ENCODE data around the gene COL15A1.

The COL15A1 gene

DNA sequence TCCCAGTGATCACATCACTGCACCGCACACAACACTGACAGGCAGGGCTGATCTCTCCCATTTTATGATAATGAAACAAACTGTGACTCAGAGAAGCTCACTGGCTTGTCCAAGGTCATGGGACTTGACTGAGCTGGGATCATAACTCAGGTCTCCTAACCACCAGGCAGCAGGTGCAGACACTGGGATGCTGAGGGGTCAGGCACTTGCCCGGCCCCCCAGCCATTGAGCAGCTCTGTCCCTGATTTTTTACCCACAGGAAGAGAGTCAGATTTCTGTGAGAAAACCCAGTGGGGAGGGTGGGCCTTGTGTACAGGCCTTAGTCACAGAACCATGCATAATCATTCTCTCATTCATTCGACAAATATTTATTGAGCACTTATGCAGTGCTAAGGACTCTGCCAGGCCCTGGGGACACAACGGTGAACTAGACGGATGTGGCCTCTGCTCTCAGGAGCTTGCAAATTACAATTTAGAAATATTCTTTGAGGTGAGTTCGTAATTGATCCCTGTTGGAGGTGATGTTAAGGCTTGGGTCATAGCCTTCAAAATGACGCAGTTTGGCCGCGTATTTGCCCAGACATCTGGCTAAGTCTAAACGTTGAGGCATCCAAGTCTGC is 106.7 kb downstream of the COL15A1 start:
- Histone ChIP-seq H3K4me3 (ENCODE audit: low read length, poor library complexity, severe bottlenecking) (no peak overlapping the region), H2AFZ (ENCODE audit: low read length) (no peak overlapping the region), H3K27me3 (ENCODE audit: insufficient read depth, low read length, poor library complexity, severe bottlenecking) (no peaks in the 10 kb centered on the region), H3K9me3 (ENCODE audit: insufficient read depth, low read depth, low read length) (no peaks in the 10 kb centered on the region), H3K36me3 (ENCODE audit: insufficient read depth, low read length) (no peaks in the 10 kb centered on the region), H3K9ac (ENCODE audit: low read depth, low read length, poor library complexity, severe bottlenecking) (no peak overlapping the region), H3K79me2 (ENCODE audit: insufficient read depth, low read length) (no peaks in the 10 kb centered on the region), H3K4me2 (ENCODE audit: low read depth, low read length, poor library complexity, severe bottlenecking) (no peak overlapping the region), H3F3A (ENCODE audit: low read depth) (no peaks in the 10 kb centered on the region), H3K4me1 (ENCODE audit: insufficient read depth, low read length, poor library complexity, severe bottlenecking) (peaks cover 35% of the 10 kb centered on the region), H3K9me2 (replicated peaks; ENCODE audit: low read depth, low read length) (no peaks in the 10 kb centered on the region), H4K20me1 (ENCODE audit: insufficient read depth, low read length, poor library complexity, severe bottlenecking) (no peaks in the 10 kb centered on the region)
- TF ChIP-seq EZH2phosphoT487 (IDR thresholded peaks at IDR 0.05; ENCODE audit: borderline replicate concordance): no peak
- TF ChIP-seq, protein P1, sequence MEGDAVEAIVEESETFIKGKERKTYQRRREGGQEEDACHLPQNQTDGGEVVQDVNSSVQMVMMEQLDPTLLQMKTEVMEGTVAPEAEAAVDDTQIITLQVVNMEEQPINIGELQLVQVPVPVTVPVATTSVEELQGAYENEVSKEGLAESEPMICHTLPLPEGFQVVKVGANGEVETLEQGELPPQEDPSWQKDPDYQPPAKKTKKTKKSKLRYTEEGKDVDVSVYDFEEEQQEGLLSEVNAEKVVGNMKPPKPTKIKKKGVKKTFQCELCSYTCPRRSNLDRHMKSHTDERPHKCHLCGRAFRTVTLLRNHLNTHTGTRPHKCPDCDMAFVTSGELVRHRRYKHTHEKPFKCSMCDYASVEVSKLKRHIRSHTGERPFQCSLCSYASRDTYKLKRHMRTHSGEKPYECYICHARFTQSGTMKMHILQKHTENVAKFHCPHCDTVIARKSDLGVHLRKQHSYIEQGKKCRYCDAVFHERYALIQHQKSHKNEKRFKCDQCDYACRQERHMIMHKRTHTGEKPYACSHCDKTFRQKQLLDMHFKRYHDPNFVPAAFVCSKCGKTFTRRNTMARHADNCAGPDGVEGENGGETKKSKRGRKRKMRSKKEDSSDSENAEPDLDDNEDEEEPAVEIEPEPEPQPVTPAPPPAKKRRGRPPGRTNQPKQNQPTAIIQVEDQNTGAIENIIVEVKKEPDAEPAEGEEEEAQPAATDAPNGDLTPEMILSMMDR (conservative IDR thresholded peaks at IDR 0.05; ENCODE audit: low read length): no peak

DNA sequence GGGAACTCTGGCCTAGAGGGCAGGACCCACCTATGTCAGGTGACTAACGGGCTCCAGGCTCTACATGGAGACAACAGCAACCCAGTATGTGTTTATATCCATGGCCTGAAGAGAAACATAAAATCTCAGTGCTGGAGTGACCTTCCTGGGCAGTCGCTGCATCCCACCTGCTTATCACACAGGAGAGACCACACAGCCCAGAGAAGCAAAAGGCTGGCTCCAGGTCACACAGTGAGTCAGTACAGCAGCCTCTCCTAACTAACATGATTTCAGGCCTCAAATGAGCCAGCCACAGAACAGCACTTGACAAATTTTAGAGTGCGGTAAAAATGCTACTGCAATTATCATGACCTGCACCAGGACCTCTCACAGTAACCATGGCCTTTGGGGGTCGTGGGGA is 107.2 kb downstream of the COL15A1 start:
- H3K4me1 ChIP-seq (ENCODE audit: insufficient read depth, low read length, poor library complexity, severe bottlenecking): peaks cover 36% of the 10 kb centered on the region
- no peaks in the 10 kb centered on the region for H3K36me3 ChIP-seq (ENCODE audit: insufficient read depth, low read length)
- H3K9me2 ChIP-seq (replicated peaks; ENCODE audit: low read depth, low read length): no peaks in the 10 kb centered on the region
- no peaks in the 10 kb centered on the region for H3F3A ChIP-seq (ENCODE audit: low read depth)
- TF ChIP-seq, protein P1 (conservative IDR thresholded peaks at IDR 0.05; ENCODE audit: low read length): no peak
- TF ChIP-seq EZH2phosphoT487 (IDR thresholded peaks at IDR 0.05; ENCODE audit: borderline replicate concordance): no peak
- H4K20me1 ChIP-seq (ENCODE audit: insufficient read depth, low read length, poor library complexity, severe bottlenecking): no peaks in the 10 kb centered on the region
- no peaks in the 10 kb centered on the region for H3K79me2 ChIP-seq (ENCODE audit: insufficient read depth, low read length)
- H3K4me2 ChIP-seq (ENCODE audit: low read depth, low read length, poor library complexity, severe bottlenecking): no peak overlapping the region
- no peak overlapping the region for H3K4me3 ChIP-seq (ENCODE audit: low read length, poor library complexity, severe bottlenecking)
- no peak overlapping the region for H2AFZ ChIP-seq (ENCODE audit: low read length)
- H3K9ac ChIP-seq (ENCODE audit: low read depth, low read length, poor library complexity, severe bottlenecking): no peak overlapping the region
- no peaks in the 10 kb centered on the region for H3K9me3 ChIP-seq (ENCODE audit: insufficient read depth, low read depth, low read length)
- H3K27me3 ChIP-seq (ENCODE audit: insufficient read depth, low read length, poor library complexity, severe bottlenecking): no peaks in the 10 kb centered on the region

DNA sequence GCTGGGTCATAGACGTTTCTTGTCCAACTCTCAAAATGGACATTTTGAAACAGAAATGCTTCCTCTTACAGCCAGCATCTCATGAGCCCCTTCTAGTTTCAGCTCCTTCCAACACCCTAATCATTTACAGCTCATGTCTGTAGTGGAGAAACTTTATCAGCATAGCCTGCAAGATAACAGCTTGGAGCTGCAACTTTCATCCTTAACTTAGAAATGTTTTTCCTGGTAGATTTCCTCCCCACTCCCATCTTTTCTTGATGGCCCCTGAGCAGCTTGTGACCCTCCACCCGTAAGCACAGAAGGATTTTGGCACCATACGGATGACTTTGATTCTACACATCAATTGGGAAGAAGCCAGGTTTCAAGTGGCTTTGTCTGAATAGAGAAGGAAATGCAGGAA is 107.7 kb downstream of the COL15A1 start:
- no peaks in the 10 kb centered on the region for H3K9me2 ChIP-seq (replicated peaks; ENCODE audit: low read depth, low read length)
- H3K4me3 ChIP-seq (ENCODE audit: low read length, poor library complexity, severe bottlenecking): no peak overlapping the region
- no peaks in the 10 kb centered on the region for H3K79me2 ChIP-seq (ENCODE audit: insufficient read depth, low read length)
- TF ChIP-seq EZH2phosphoT487 (IDR thresholded peaks at IDR 0.05; ENCODE audit: borderline replicate concordance): no peak
- TF ChIP-seq, protein P1 (conservative IDR thresholded peaks at IDR 0.05; ENCODE audit: low read length): no peak
- no peak overlapping the region for H2AFZ ChIP-seq (ENCODE audit: low read length)
- no peak overlapping the region for H3K9ac ChIP-seq (ENCODE audit: low read depth, low read length, poor library complexity, severe bottlenecking)
- no peaks in the 10 kb centered on the region for H4K20me1 ChIP-seq (ENCODE audit: insufficient read depth, low read length, poor library complexity, severe bottlenecking)
- peaks cover 41% of the 10 kb centered on the region for H3K4me1 ChIP-seq (ENCODE audit: insufficient read depth, low read length, poor library complexity, severe bottlenecking)
- no peak overlapping the region for H3K4me2 ChIP-seq (ENCODE audit: low read depth, low read length, poor library complexity, severe bottlenecking)
- H3K36me3 ChIP-seq (ENCODE audit: insufficient read depth, low read length): no peaks in the 10 kb centered on the region
- no peaks in the 10 kb centered on the region for H3K9me3 ChIP-seq (ENCODE audit: insufficient read depth, low read depth, low read length)
- H3K27me3 ChIP-seq (ENCODE audit: insufficient read depth, low read length, poor library complexity, severe bottlenecking): no peaks in the 10 kb centered on the region
- no peaks in the 10 kb centered on the region for H3F3A ChIP-seq (ENCODE audit: low read depth)
